Astrocyte (in vitro differentiated cells and primary cell): ENCODE results near the gene WDR89. TPM values are rescaled to one million over a fixed set of nuclear protein-coding genes. Genes with fewer than 3 reads are reported as not detected.

Experiments
- DNase-seq: peaks from one replicate; pipeline ENCODE4 v3.0.0-alpha.2; 2010; ENCODE audit warnings: low read depth
- FAIRE-seq: peaks from 2 replicates; lab custom pipeline; 2011; peaks lifted over from hg19 to GRCh38; lab: Jason Lieb, UNC
- H2AFZ ChIP-seq: 2 replicates; pipeline ENCODE4 v1.6.0; 2012; ENCODE audit warnings: low read depth, low read length, inconsistent platforms
- H3K27ac ChIP-seq: 2 replicates; pipeline ENCODE4 v1.5.1; 2011; ENCODE audit warnings: low read depth, low read length, inconsistent platforms
- H3K27me3 ChIP-seq: 2 replicates; pipeline ENCODE4 v1.6.0; 2011; ENCODE audit warnings: low read length, inconsistent platforms; ENCODE audit not compliant: insufficient read depth
- H3K36me3 ChIP-seq: 2 replicates; pipeline ENCODE4 v1.5.1; 2011; ENCODE audit warnings: low read length, inconsistent platforms; ENCODE audit not compliant: insufficient read depth
- H3K4me1 ChIP-seq: 2 replicates; pipeline ENCODE4 v1.5.1; 2011; ENCODE audit warnings: low read length, inconsistent platforms; ENCODE audit not compliant: insufficient read depth
- H3K4me2 ChIP-seq: 2 replicates; pipeline ENCODE4 v1.6.0; 2012; ENCODE audit warnings: low read length, inconsistent platforms
- H3K4me3 ChIP-seq: 2 replicates; pipeline ENCODE4 v1.5.1; 2011; ENCODE audit warnings: low read depth, mild to moderate bottlenecking, low read length, inconsistent platforms; ENCODE audit not compliant: insufficient read depth
- H3K79me2 ChIP-seq: 2 replicates; pipeline ENCODE4 v1.6.0; 2012; ENCODE audit warnings: mild to moderate bottlenecking, low read length, inconsistent platforms; ENCODE audit not compliant: insufficient read depth
- H3K9ac ChIP-seq: 2 replicates; pipeline ENCODE4 v1.6.0; 2012; ENCODE audit warnings: mild to moderate bottlenecking, low read length, inconsistent platforms
- H3K9me3 ChIP-seq: 2 replicates; pipeline ENCODE4 v1.5.1; 2012; ENCODE audit warnings: low read depth, mild to moderate bottlenecking, low read length, inconsistent platforms; ENCODE audit not compliant: insufficient read depth
- H4K20me1 ChIP-seq: 2 replicates; pipeline ENCODE4 v1.6.0; 2012; ENCODE audit warnings: low read length, inconsistent platforms; ENCODE audit not compliant: insufficient read depth
- H3K27ac Mint-ChIP-seq: one replicate; pipeline ENCODE4 v1.8.0; 2021; ENCODE audit warnings: mild to moderate bottlenecking, mixed read lengths; ENCODE audit not compliant: unreplicated experiment
- H3K27me3 Mint-ChIP-seq: one replicate; pipeline ENCODE4 v1.8.0; 2021; ENCODE audit warnings: low read depth, mixed read lengths; ENCODE audit not compliant: unreplicated experiment
- H3K36me3 Mint-ChIP-seq: one replicate; pipeline ENCODE4 v1.8.0; 2021; ENCODE audit warnings: low read depth, mixed read lengths; ENCODE audit not compliant: unreplicated experiment
- H3K4me1 Mint-ChIP-seq: one replicate; pipeline ENCODE4 v1.8.0; 2021; ENCODE audit warnings: low read depth, mixed read lengths; ENCODE audit not compliant: unreplicated experiment
- H3K4me3 Mint-ChIP-seq: one replicate; pipeline ENCODE4 v1.8.0; 2021; ENCODE audit warnings: mild to moderate bottlenecking, moderate library complexity, mixed read lengths; ENCODE audit not compliant: unreplicated experiment
- H3K9me3 Mint-ChIP-seq: one replicate; pipeline ENCODE4 v1.8.0; 2021; ENCODE audit warnings: mild to moderate bottlenecking, mixed read lengths; ENCODE audit not compliant: unreplicated experiment
- EZH2 ChIP-seq: IDR thresholded peaks from 2 replicates; pipeline ENCODE4 v1.6.1; 2012; ENCODE audit warnings: mild to moderate bottlenecking, low read length, inconsistent platforms; ENCODE audit not compliant: insufficient read depth
- total RNA-seq: library from RNA; stranded (reverse); gene quantifications from 2 replicates; pipeline ENCODE4 v1.2.1, GENCODE V29; 2021
- TF ChIP-seq, protein P1 (sequence below): IDR thresholded peaks from 2 replicates; pipeline ENCODE4 v1.5.1; 2011; ENCODE audit warnings: low read depth, mild to moderate bottlenecking, inconsistent platforms, low read length, moderate library complexity; ENCODE audit not compliant: insufficient read depth

The WDR89 gene
- total RNA-seq, 1 donor from 2014 or later: 15.0 TPM

- Histone ChIP-seq H3K36me3 (no peaks in the 10 kb centered on the region), H3K4me1 (no peaks in the 10 kb centered on the region), H3K9me3 (peaks cover 3% of the 10 kb centered on the region), H3K27ac (no peak overlapping the region), H3K27me3 (no peaks in the 10 kb centered on the region), H3K4me3 (no peak overlapping the region), H4K20me1 (no peaks in the 10 kb centered on the region), H3K4me2 (peak overlapping the region; percentile 1), H2AFZ (no peak overlapping the region), H3K9ac (no peak overlapping the region), H3K79me2 (no peaks in the 10 kb centered on the region)
- FAIRE-seq: no peak
- no peak overlapping the region for H3K4me3 Mint-ChIP-seq
- DNase-seq: peak; percentile 41
- H3K27ac Mint-ChIP-seq: no peak overlapping the region
- no peaks in the 10 kb centered on the region for H3K9me3 Mint-ChIP-seq
- no peak for TF ChIP-seq EZH2
- TF ChIP-seq, protein P1, sequence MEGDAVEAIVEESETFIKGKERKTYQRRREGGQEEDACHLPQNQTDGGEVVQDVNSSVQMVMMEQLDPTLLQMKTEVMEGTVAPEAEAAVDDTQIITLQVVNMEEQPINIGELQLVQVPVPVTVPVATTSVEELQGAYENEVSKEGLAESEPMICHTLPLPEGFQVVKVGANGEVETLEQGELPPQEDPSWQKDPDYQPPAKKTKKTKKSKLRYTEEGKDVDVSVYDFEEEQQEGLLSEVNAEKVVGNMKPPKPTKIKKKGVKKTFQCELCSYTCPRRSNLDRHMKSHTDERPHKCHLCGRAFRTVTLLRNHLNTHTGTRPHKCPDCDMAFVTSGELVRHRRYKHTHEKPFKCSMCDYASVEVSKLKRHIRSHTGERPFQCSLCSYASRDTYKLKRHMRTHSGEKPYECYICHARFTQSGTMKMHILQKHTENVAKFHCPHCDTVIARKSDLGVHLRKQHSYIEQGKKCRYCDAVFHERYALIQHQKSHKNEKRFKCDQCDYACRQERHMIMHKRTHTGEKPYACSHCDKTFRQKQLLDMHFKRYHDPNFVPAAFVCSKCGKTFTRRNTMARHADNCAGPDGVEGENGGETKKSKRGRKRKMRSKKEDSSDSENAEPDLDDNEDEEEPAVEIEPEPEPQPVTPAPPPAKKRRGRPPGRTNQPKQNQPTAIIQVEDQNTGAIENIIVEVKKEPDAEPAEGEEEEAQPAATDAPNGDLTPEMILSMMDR: no peak
- no peaks in the 10 kb centered on the region for H3K4me1 Mint-ChIP-seq
- peaks cover 2% of the 10 kb centered on the region for H3K36me3 Mint-ChIP-seq
- no peaks in the 10 kb centered on the region for H3K27me3 Mint-ChIP-seq
These were observed 18.1 kb upstream of the WDR89 start for GRCh38 chr14:63659726-63660125.

GRCh38 chr14:63656194-63656593 lies 14.5 kb upstream of the WDR89 start:
- H3K4me2 ChIP-seq: no peak overlapping the region
- TF ChIP-seq EZH2: no peak
- TF ChIP-seq, protein P1: no peak
- FAIRE-seq (no peak), DNase-seq (no peak)
- no peaks in the 10 kb centered on the region for H3K27me3 Mint-ChIP-seq
- H3K79me2 ChIP-seq: no peaks in the 10 kb centered on the region
- no peaks in the 10 kb centered on the region for H3K4me1 Mint-ChIP-seq
- H4K20me1 ChIP-seq: no peaks in the 10 kb centered on the region
- no peaks in the 10 kb centered on the region for H3K36me3 Mint-ChIP-seq
- H3K9me3 ChIP-seq: no peaks in the 10 kb centered on the region
- no peak overlapping the region for H3K27ac ChIP-seq
- H3K27ac Mint-ChIP-seq: no peak overlapping the region
- no peak overlapping the region for H3K9ac ChIP-seq
- no peak overlapping the region for H2AFZ ChIP-seq
- H3K4me3 ChIP-seq: no peak overlapping the region
- H3K4me1 ChIP-seq: no peaks in the 10 kb centered on the region
- H3K4me3 Mint-ChIP-seq: no peak overlapping the region
- H3K9me3 Mint-ChIP-seq: no peaks in the 10 kb centered on the region
- H3K27me3 ChIP-seq: no peaks in the 10 kb centered on the region
- H3K36me3 ChIP-seq: no peaks in the 10 kb centered on the region

GRCh38 chr14:63654936-63655335 lies 13.3 kb upstream of the WDR89 start:
- Histone ChIP-seq H3K9ac (no peak overlapping the region), H4K20me1 (no peaks in the 10 kb centered on the region), H3K27me3 (no peaks in the 10 kb centered on the region), H3K79me2 (no peaks in the 10 kb centered on the region), H3K4me2 (no peak overlapping the region), H3K27ac (no peak overlapping the region), H2AFZ (no peak overlapping the region), H3K4me1 (no peaks in the 10 kb centered on the region), H3K36me3 (no peaks in the 10 kb centered on the region), H3K4me3 (no peak overlapping the region), H3K9me3 (no peaks in the 10 kb centered on the region)
- H3K27me3 Mint-ChIP-seq: no peaks in the 10 kb centered on the region
- TF ChIP-seq, protein P1: no peak
- TF ChIP-seq EZH2: no peak
- H3K27ac Mint-ChIP-seq: no peak overlapping the region
- no peak for DNase-seq
- H3K9me3 Mint-ChIP-seq: no peaks in the 10 kb centered on the region
- H3K4me3 Mint-ChIP-seq: no peak overlapping the region
- peaks cover 6% of the 10 kb centered on the region for H3K4me1 Mint-ChIP-seq
- no peaks in the 10 kb centered on the region for H3K36me3 Mint-ChIP-seq
- no peak for FAIRE-seq
